Natural killer cell (primary cell): ENCODE results near the gene STAT5A. TPM values are rescaled to one million over a fixed set of nuclear protein-coding genes. Genes with fewer than 3 reads are reported as not detected.

Source experiments
- ATAC-seq, 3 donors: fragments of 150-1000 bp in 2 of 3; fragments of 200-7000 bp in 1 of 3; cut with Tn5 transposase; 1 replicate in 1 of 3; 2 replicates in 2 of 3; pipeline ENCODE4 v1.10.0; 2021; ENCODE audit warnings: mild to moderate bottlenecking in 2 of 3, moderate library complexity in 2 of 3
- DNase-seq, 2 donors: peaks; one replicate each; pipeline versions ENCODE4 v3.0.0 to v3.0.0-alpha.2; 2013 to 2021; ENCODE audit warnings: mixed read lengths in 1 of 2
- H3K27ac ChIP-seq: one replicate; pipeline ENCODE4 v1.5.1; 2013; ENCODE audit warnings: mild to moderate bottlenecking, low read length
- H3K27me3 ChIP-seq: one replicate; pipeline ENCODE4 v1.6.1; 2013; ENCODE audit warnings: low read length; ENCODE audit not compliant: control insufficient read depth, insufficient read depth
- H3K36me3 ChIP-seq: one replicate; pipeline ENCODE4 v1.6.1; 2013; ENCODE audit warnings: low read length; ENCODE audit not compliant: control insufficient read depth, insufficient read depth
- H3K4me1 ChIP-seq: one replicate; pipeline ENCODE4 v1.6.1; 2013; ENCODE audit warnings: low read length; ENCODE audit not compliant: control insufficient read depth, insufficient read depth
- H3K4me3 ChIP-seq: one replicate; pipeline ENCODE4 v1.5.1; 2013; ENCODE audit warnings: low read length
- H3K9me3 ChIP-seq: one replicate; pipeline ENCODE4 v1.6.1; 2013; ENCODE audit warnings: low read length; ENCODE audit not compliant: control insufficient read depth, insufficient read depth
- H3K27ac Mint-ChIP-seq, 2 donors: one replicate each; pipeline ENCODE4 v1.8.0; 2022; ENCODE audit warnings: mild to moderate bottlenecking in 2 of 2, mixed read lengths in 2 of 2, moderate library complexity in 1 of 2
- H3K27me3 Mint-ChIP-seq, 2 donors: one replicate each; pipeline ENCODE4 v1.8.0; 2022; ENCODE audit warnings: low read depth in 2 of 2, mixed read lengths in 2 of 2
- H3K36me3 Mint-ChIP-seq: one replicate; pipeline ENCODE4 v1.8.0; 2022; ENCODE audit warnings: mixed read lengths
- H3K4me1 Mint-ChIP-seq, 2 donors: one replicate each; pipeline ENCODE4 v1.8.0; 2022; ENCODE audit warnings: mixed read lengths in 2 of 2
- H3K4me3 Mint-ChIP-seq: one replicate; pipeline ENCODE4 v1.8.0; 2022; ENCODE audit warnings: mild to moderate bottlenecking, moderate library complexity, mixed read lengths
- H3K9me3 Mint-ChIP-seq, 2 donors: one replicate each; pipeline ENCODE4 v1.8.0; 2022; ENCODE audit warnings: mixed read lengths in 2 of 2
- WGBS: methylation state at CpG from one replicate; pipeline ENCODE4 v1.1.7; 2013; ENCODE audit warnings: missing lambda C conversion rate; ENCODE audit not compliant: insufficient coverage; 5-methylcytosine and 5-hydroxymethylcytosine counted together
- intact Hi-C: fragments of 100-400 bp; cut with micrococcal nuclease; formaldehyde crosslinking; loops from one replicate; pipeline ENCODE4 v1.14.2; 2022
- total RNA-seq, 4 donors: library from RNA; stranded (reverse); fragments of 120-200 nt in 1 of 4; gene quantifications; one replicate each; pipeline versions ENCODE4 v1.2.3 to v1.2.4, GENCODE V29; 2013 to 2022
- TF ChIP-seq, protein P1 (sequence below): fragments of 200-600 bp; IDR thresholded peaks from one replicate; pipeline ENCODE4 v1.8.0; 2022; ENCODE audit warnings: antibody characterized with exemption

The STAT5A gene
- total RNA-seq, 3 donors from 2014 or later (not counting 1 experiment from before 2014, with no cell fraction given) = 112 to 135 (median 117) TPM

DNA sequence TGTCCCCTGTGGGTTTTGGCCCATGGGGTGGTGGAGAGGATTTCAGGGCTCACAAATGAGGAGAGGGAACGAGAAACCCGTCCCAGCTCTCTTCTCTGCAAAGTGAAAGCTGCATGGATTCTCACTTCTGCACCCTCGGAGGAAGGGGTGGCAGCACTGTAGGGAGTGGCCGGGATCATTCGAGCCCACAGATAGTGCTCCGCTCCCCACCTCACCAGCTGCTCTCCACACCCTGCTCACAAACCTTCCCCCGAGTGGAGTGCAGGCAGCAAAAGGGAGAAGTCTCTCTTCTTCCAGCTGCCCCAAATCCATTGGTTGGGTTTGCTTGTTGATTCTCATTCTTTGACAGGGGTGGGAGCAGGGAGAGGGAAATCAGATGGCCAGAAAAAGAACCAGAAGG lies 20.1 kb downstream of the STAT5A start:
- no peak for DNase-seq
- H3K36me3 ChIP-seq = peaks cover 66% of the 10 kb centered on the region
- H3K4me3 ChIP-seq = no peak overlapping the region
- Mint-ChIP-seq H3K9me3 (no peaks in the 10 kb centered on the region), H3K27ac (no peak overlapping the region), H3K36me3 (peaks cover 3% of the 10 kb centered on the region), H3K27me3 (no peaks in the 10 kb centered on the region), H3K4me1 (peaks cover under 1 to 26% of the 10 kb centered on the region in 2 donors), H3K4me3 (no peak overlapping the region)
- intact Hi-C loops = no loop called here
- no peak overlapping the region for H3K27ac ChIP-seq
- ATAC-seq = no peak
- WGBS = 85% methylated on average over 7 of the region's 7 CpGs
- no peaks in the 10 kb centered on the region for H3K9me3 ChIP-seq
- H3K4me1 ChIP-seq = peaks cover 18% of the 10 kb centered on the region
- TF ChIP-seq, protein P1, sequence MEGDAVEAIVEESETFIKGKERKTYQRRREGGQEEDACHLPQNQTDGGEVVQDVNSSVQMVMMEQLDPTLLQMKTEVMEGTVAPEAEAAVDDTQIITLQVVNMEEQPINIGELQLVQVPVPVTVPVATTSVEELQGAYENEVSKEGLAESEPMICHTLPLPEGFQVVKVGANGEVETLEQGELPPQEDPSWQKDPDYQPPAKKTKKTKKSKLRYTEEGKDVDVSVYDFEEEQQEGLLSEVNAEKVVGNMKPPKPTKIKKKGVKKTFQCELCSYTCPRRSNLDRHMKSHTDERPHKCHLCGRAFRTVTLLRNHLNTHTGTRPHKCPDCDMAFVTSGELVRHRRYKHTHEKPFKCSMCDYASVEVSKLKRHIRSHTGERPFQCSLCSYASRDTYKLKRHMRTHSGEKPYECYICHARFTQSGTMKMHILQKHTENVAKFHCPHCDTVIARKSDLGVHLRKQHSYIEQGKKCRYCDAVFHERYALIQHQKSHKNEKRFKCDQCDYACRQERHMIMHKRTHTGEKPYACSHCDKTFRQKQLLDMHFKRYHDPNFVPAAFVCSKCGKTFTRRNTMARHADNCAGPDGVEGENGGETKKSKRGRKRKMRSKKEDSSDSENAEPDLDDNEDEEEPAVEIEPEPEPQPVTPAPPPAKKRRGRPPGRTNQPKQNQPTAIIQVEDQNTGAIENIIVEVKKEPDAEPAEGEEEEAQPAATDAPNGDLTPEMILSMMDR = no peak
- no peaks in the 10 kb centered on the region for H3K27me3 ChIP-seq

DNA sequence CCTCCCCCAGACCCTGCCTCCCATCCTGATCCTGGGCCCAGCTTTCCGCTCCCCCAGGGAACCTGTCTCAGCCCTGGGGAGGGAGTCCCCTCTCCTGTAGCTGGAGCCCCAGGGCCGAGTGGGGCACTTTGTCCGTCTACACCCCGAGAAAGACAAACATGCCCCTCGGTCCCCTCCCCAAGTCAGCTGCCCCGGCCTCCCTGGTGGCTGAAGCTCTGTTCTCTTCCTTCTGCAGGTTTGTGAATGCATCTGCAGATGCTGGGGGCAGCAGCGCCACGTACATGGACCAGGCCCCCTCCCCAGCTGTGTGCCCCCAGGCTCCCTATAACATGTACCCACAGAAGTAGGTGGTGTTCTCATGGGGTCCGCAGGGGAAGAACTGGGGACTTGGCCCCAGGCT lies 20.8 kb downstream of the STAT5A start:
- Histone ChIP-seq H3K9me3 (no peaks in the 10 kb centered on the region), H3K4me1 (peaks cover 22% of the 10 kb centered on the region), H3K36me3 (peaks cover 64% of the 10 kb centered on the region), H3K27ac (no peak overlapping the region), H3K4me3 (no peak overlapping the region), H3K27me3 (no peaks in the 10 kb centered on the region)
- 98% methylated on average over 9 of the region's 9 CpGs for WGBS
- Mint-ChIP-seq H3K27ac (peak overlapping the region in 1 of 2 donors; percentile 68), H3K36me3 (no peaks in the 10 kb centered on the region), H3K4me3 (no peak overlapping the region), H3K27me3 (no peaks in the 10 kb centered on the region), H3K9me3 (no peaks in the 10 kb centered on the region), H3K4me1 (peaks cover 7 to 26% of the 10 kb centered on the region in 2 donors)
- DNase-seq (no peak), ATAC-seq (no peak)
- TF ChIP-seq, protein P1 = no peak
- intact Hi-C loops = no loop called here

DNA sequence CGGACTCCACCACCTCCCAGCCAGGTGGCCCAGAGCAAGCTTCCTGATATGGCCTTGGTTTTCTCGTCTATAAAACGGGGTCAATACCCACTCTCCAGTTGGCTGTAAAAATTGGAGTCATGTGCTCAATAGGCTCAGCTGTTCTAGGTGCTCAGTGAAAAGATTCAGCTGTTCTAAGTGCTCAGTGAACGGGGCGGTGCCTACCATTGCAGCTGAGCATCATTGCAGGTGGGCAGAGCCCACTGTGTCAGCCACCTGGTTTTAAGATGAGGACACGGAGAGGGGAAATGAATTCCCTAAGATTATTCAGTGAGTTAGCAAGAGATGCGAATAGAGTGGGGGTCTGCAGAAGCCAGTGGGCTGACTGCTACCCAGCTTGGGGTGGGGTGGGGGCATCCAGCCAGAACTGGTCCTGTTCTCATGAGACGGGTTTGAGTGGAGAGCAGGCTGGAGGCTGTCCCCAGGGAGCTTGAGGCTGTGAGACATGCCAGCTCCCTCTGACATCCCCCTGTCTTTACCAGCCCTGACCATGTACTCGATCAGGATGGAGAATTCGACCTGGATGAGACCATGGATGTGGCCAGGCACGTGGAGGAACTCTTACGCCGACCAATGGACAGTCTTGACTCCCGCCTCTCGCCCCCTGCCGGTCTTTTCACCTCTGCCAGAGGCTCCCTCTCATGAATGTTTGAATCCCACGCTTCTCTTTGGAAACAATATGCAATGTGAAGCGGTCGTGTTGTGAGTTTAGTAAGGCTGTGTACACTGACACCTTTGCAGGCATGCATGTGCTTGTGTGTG lies 21.9 kb downstream of the STAT5A start:
- H3K4me1 Mint-ChIP-seq = peaks cover 7 to 29% of the 10 kb centered on the region in 2 donors
- H3K4me1 ChIP-seq = peaks cover 32% of the 10 kb centered on the region

More for the DNA sequence above, 21.9 kb downstream of the STAT5A start:
- no peaks in the 10 kb centered on the region for H3K27me3 Mint-ChIP-seq
- DNase-seq = no peak
- ATAC-seq = no peak
- peaks cover 63% of the 10 kb centered on the region for H3K36me3 ChIP-seq
- no peak overlapping the region for H3K27ac ChIP-seq
- no peak overlapping the region for H3K4me3 Mint-ChIP-seq
- no peak overlapping the region for H3K4me3 ChIP-seq
- intact Hi-C loops = no loop called here
- no peaks in the 10 kb centered on the region for H3K9me3 ChIP-seq
- H3K27ac Mint-ChIP-seq = peak overlapping the region; percentile 40 to 61
- H3K36me3 Mint-ChIP-seq = no peaks in the 10 kb centered on the region
- no peaks in the 10 kb centered on the region for H3K27me3 ChIP-seq
- no peaks in the 10 kb centered on the region for H3K9me3 Mint-ChIP-seq
- 94% methylated on average over 19 of the region's 19 CpGs for WGBS
- TF ChIP-seq, protein P1 = no peak
